Measurements from ENCODE around the gene IRAK4.

- TF ChIP-seq CTCF (conservative IDR thresholded peaks at IDR 0.05 in 1 of 2, IDR thresholded peaks at IDR 0.05 in 1 of 2; ENCODE audit: low read depth in 1 of 2, low read length in 2 of 2) (no peak), EZH2 (IDR thresholded peaks at IDR 0.05; ENCODE audit: low read length, missing control alignments) (no peak)
These were observed 77.1 kb downstream of the IRAK4 start, which contains the start of gene TMEM117 for GRCh38 chr12:43835656-43836474.

All from fibroblast of lung (primary cell).